Measurements from ENCODE around the gene GMIP. TPM values are rescaled to one million over a fixed set of nuclear protein-coding genes. Genes with fewer than 3 reads are reported as not detected.

Gene GMIP
- total RNA-seq, 4 donors from 2014 or later, result 6.4 to 21.0 (median 19.1) TPM

DNA sequence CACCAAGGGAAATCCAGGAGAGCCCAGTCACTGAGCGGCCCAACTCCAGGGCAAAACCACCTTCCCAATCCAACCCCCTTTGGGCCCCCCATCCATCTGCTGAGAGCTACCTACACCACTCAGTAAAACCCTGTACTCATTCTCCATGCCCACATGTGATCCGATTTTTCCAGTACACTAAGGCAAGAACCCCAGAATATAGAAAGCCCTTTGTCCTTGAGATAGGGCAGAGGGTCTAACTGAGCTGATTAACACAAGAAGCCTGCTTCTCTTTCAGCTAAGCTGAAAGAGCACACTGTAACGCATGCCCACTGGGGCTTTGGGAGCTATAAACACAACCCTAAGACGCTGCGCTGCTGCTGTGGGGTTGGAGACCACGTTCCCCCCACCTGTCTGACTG, 61.0 kb downstream of the GMIP start:
- intact Hi-C loops (cut with DNase I; ENCODE audit: low total_unique reads), result no loop called here
- no peak overlapping the region for H3K4me3 ChIP-seq (ENCODE audit: low read depth, poor library complexity, severe bottlenecking)
- 94 to 95% methylated on average over 6 of the region's 6 CpGs for WGBS, 2 donors
- TF ChIP-seq, protein P1, sequence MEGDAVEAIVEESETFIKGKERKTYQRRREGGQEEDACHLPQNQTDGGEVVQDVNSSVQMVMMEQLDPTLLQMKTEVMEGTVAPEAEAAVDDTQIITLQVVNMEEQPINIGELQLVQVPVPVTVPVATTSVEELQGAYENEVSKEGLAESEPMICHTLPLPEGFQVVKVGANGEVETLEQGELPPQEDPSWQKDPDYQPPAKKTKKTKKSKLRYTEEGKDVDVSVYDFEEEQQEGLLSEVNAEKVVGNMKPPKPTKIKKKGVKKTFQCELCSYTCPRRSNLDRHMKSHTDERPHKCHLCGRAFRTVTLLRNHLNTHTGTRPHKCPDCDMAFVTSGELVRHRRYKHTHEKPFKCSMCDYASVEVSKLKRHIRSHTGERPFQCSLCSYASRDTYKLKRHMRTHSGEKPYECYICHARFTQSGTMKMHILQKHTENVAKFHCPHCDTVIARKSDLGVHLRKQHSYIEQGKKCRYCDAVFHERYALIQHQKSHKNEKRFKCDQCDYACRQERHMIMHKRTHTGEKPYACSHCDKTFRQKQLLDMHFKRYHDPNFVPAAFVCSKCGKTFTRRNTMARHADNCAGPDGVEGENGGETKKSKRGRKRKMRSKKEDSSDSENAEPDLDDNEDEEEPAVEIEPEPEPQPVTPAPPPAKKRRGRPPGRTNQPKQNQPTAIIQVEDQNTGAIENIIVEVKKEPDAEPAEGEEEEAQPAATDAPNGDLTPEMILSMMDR (IDR thresholded peaks at IDR 0.05), result no peak
- no peak for TF ChIP-seq POLR2A (IDR thresholded peaks at IDR 0.05)
- DNase-seq (ENCODE audit: low spot score in 2 of 2), result no peak

DNA sequence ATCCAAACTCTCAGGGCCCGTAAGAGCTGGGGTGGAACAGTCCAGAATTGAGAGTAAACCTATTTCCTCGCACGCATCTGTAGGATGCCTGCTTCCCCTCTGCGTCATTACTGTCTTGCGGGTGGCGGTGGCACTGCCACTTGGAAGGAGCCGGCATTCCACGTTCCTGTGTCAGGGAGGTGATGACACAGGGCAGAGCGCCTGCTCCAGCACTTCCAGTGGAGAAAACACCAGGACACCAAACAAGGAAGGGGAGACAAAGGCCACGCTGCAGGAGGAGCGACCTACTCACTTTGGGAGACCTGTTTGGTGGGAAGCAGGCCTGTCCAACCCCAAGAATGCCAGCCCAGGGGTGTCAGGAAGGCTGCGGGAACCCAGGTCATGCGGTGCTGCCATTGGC, 62.1 kb downstream of the GMIP start:
- no peak overlapping the region for H3K4me3 ChIP-seq (ENCODE audit: low read depth, poor library complexity, severe bottlenecking)
- WGBS, 2 donors, result 88 to 92% methylated on average over 13 of the region's 13 CpGs
- DNase-seq (ENCODE audit: low spot score in 2 of 2), result no peak
- intact Hi-C loops (cut with DNase I; ENCODE audit: low total_unique reads), result no loop called here
- TF ChIP-seq, protein P1 (IDR thresholded peaks at IDR 0.05), result no peak
- TF ChIP-seq POLR2A (IDR thresholded peaks at IDR 0.05), result no peak

DNA sequence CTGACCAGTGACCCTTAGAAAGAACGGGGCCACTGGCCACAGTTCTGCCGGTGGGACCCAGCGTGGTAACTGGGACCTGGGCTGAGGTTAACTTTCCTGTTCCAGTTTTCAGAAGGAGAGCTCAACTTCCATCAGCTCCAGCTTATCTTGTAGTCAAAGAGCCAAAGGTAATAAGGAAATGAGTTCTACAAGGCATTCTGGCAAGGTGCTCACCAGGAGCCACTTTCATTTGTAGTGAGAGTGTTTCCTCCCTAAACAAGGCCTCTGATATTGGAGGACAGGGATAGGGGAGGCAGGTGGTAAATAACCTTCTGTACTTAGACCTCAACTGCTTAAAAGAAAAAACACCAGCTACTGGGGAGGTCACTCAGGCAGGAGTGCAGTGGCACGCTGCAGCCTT, 63.0 kb downstream of the GMIP start:
- no peak for DNase-seq (ENCODE audit: low spot score in 2 of 2)
- intact Hi-C loops (cut with DNase I; ENCODE audit: low total_unique reads), result no loop called here
- WGBS, 2 donors, result 82 to 89% methylated on average over 4 of the region's 4 CpGs
- H3K4me3 ChIP-seq (ENCODE audit: low read depth, poor library complexity, severe bottlenecking), result no peak overlapping the region
- TF ChIP-seq POLR2A (IDR thresholded peaks at IDR 0.05), result no peak
- TF ChIP-seq, protein P1 (IDR thresholded peaks at IDR 0.05), result no peak

DNA sequence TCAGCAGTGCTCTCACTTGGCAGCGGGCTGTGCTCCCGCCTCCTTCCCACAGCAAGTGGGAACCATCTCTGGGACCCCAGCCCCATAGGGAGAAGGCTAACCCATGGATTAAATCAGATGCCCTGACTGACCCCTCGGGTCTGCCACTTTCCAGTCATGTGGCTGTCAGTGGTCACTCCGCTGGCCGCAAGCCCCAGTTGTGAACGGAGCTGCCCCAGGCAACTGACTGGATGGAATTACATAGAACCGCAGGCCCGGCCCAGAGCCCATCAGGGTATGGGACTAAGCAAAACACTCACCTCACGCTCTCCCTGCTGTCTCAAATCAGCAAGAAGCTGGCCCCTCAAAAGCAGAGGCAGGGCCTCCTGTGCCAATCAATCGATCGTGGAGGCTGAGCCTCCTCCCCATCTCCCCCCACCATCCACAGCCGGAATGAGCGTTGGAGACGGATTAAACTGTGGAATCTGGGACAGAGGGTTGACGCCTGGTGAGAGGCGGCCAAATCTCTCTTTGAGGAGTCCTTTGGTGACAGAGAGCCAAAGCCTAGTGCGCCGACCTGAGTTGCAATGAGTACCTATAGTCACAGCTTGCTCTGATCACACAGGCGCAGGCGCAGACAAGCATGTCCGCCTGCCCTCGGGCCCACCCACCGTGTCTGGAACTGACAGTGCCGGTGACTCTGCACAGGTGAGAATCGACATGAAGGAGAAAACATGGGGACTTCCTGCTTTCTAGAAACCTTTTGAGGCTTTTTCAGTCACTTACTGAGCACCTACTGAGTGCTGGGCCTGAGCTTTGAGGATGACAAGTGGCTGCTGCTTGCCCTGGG, 63.7 kb downstream of the GMIP start:
- 69 to 80% methylated on average over 24 to 25 of the region's 25 CpGs for WGBS, 2 donors

More for the DNA sequence above, 63.7 kb downstream of the GMIP start:
- DNase-seq (ENCODE audit: low spot score in 2 of 2), result no peak
- intact Hi-C loops (cut with DNase I; ENCODE audit: low total_unique reads), result no loop called here
- no peak overlapping the region for H3K4me3 ChIP-seq (ENCODE audit: low read depth, poor library complexity, severe bottlenecking)
- TF ChIP-seq, protein P1 (IDR thresholded peaks at IDR 0.05), result no peak
- no peak for TF ChIP-seq POLR2A (IDR thresholded peaks at IDR 0.05)

Other genes starting within 250 kb of the GMIP start
- 100 to 1,000 TPM in 1 of 4 donors, 10 to 100 TPM in 3; 73.8 to 128 (median 87.7) TPM for gene GATAD2A, start 238.0 kb downstream of the GMIP start, total RNA-seq
- gene TSSK6, start 128.1 kb downstream of the GMIP start, total RNA-seq, result 1 to 10 TPM; 4.0 to 8.9 (median 6.7) TPM
- gene NDUFA13, start 127.4 kb downstream of the GMIP start, total RNA-seq, result 100 to 1,000 TPM in 2 of 4 donors, 10 to 100 TPM in 2; 31.4 to 179 (median 108) TPM
- gene YJEFN3, start 114.7 kb downstream of the GMIP start, total RNA-seq, result 1 to 10 TPM in 1 of 4 donors, under 1 TPM in 3; 0.15 to 2.8 (median 0.49) TPM
- 1 to 10 TPM in 1 of 4 donors, under 1 TPM in 1, not detected in 2; 0.17 to 1.4 TPM for gene CILP2, start 105.4 kb downstream of the GMIP start, total RNA-seq
- 10 to 100 TPM in 1 of 4 donors, 1 to 10 TPM in 3; 3.8 to 15.8 (median 5.9) TPM for gene PBX4, start 25.0 kb downstream of the GMIP start, total RNA-seq
- 10 to 100 TPM; 16.5 to 31.6 (median 28.2) TPM for gene LPAR2, start 15.4 kb downstream of the GMIP start, total RNA-seq
- gene ATP13A1, start 20.0 kb upstream of the GMIP start, total RNA-seq, result 100 to 1,000 TPM in 2 of 4 donors, 10 to 100 TPM in 2; 60.8 to 162 (median 109) TPM
- 10 to 100 TPM in 1 of 4 donors, 1 to 10 TPM in 3; 4.5 to 18.6 (median 7.2) TPM for gene ZNF101, start 25.2 kb upstream of the GMIP start, total RNA-seq
- 1 to 10 TPM; 6.9 to 9.4 (median 8.1) TPM for gene ZNF14, start 89.5 kb upstream of the GMIP start, total RNA-seq
- gene ZNF506, start 178.1 kb upstream of the GMIP start, total RNA-seq, result 10 to 100 TPM; 19.9 to 44.5 (median 28.0) TPM
- 1 to 10 TPM; 4.7 to 7.5 (median 7.0) TPM for gene ZNF253, start 222.2 kb upstream of the GMIP start, total RNA-seq